ENCODE data around the gene ZNF485.
A peak's percentile ranks its signal among the peaks of the same experiment; 100 is the strongest.
"Not testable (repeated sequence)": the region's sequence is repeated elsewhere in the genome, so short reads cannot be mapped to it uniquely, and the experiment has no call there.

Gene ZNF485

DNA sequence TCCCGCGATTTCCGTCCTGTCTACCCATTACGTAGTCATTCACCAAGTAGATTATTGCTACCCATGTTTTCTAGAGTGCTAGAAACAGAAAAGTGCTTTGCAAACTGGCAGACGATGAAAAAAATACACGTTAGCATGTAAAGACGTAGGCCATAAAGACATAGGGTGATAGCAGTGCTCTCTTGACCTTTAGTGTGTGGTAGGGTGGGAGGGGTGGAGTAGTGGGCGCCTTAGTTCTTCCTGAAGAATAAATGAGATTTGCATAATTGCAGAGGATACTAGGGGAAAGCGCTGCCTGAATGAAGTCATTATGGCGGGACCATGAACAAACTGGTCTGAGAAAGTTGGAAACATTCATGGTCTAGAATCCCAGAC lies 948 bp downstream of the ZNF485 start:
- DNase-seq = no peak

DNA sequence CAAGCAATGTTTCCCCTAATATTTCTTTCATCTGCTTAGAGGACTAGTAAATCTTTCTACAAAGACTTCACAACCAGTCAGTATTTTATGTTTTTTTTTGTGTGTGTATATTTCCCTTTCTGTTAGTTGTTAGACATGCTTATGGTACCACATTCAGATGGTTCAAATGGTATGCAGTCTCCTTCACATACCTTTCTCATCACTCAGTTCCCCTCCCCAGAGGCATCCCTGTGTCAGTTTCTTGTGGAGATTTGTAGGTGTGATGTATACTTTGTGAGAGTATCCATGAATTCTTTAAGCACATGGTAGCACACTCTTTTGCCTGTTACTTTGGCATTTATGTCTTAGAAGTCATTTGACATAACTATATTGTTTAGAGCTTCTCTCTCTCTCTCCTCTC lies 4.4 kb downstream of the ZNF485 start:
- no peak for DNase-seq

DNA sequence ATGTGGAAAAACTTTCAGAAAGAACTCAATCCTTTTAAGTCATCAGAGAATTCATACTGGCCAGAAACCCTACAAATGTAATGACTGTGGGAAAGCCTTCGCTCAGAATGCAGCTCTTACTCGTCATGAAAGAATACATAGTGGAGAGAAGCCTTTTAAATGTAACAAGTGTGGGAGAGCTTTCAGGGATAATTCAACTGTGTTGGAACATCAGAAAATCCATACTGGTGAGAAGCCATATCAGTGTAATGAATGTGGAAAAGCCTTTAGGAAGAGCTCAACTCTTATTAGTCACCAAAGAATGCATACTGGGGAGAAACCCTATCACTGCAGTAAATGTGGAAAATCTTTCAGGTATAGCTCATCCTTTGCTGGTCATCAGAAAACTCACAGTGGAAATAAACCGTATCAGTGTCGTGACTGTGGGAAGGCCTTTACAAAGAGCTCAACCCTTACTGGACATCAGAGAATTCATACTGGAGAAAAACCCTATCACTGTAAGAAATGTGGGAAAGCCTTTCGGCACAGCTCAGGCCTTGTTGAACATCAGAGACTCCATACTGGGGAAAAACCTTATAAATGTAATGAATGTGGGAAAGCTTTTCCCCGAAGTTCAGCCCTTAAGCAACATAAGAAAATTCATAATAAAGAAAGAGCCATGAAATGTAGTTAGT lies 10.6 kb downstream of the ZNF485 start:
- no peak for DNase-seq

DNA sequence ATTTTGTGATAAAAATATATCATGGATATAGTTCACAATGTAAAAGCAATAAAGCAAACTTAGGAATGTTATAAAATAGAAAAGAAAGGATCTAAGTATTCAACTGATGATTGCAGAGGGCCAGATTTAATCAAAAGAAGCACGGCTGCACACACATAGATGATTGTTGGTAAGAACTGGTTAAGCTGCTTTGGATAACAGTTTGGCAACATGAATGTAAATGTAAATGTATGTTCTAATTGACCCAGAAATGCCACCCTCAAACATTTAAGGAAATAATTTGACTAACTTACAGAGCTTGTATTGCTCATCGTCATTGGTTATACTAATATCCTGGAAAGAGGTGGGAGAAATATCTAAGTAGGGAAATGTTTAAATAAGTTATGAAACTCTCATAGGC lies 13.1 kb downstream of the ZNF485 start:
- no peak for DNase-seq

GRCh38 chr10:43622038-43622437 lies 15.8 kb downstream of the ZNF485 start:
- no peak for DNase-seq

- no peak for DNase-seq
These were observed 17.1 kb downstream of the ZNF485 start for GRCh38 chr10:43623351-43623750.

GRCh38 chr10:43627942-43628341 lies 21.7 kb downstream of the ZNF485 start:
- no peak for DNase-seq

DNA sequence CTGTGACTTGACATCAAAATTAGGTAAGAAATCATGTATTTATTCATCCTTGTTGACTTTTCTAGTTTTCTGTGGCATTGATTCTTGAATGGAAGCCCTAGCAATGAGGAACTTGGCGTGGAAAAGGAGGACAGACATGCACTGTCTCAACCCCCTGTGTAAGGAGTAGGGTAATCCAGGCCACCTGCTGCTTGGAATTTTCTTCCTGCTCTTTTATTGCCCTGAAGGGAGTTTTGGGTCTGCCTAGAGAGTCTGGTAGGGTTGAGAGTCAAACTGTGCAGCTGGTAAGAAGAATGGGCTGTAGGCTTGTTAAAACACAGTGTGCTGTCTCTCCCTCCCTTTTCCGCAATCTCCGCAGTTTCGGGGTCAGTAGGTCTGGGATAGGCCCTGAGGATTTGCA lies 22.7 kb downstream of the ZNF485 start:
- DNase-seq = no peak

DNA sequence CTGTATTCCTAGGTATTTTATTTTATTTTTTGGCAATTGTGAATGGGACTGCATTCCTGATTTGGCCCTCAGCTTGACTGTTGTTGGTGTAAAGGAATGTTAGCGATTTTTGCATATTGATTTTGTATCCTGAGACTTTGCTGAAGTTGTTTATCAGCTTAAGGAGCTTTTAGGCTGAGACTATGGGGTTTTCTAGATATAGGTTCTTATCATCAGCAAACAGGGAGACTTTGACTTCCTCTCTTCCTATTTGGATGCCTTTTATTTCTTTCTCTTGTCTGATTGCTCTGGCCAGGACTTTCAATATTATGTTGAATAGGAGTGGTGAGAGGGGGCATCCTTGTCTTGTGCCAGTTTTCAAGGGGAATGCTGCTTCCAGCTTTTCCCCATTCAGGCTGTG lies 29.6 kb downstream of the ZNF485 start:
- not testable (repeated sequence) for DNase-seq

DNA sequence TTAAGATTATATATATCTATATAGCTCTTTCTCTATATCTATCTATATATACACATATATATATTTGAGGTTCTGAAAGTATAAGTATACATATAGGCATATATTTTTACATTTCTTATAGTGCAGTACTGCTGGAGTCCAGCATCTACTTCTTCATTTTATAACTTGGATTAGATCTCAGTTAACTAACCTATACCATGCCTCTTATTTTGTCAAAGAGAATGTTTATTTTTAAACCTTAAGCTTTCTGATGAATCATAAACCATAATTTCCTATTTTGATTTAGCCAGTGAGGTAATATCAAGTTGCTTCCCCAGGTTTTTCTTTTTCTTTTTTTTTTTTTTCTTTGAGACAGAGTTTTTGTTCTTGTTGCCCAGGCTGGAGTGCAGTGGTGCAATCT lies 34.4 kb downstream of the ZNF485 start:
- DNase-seq = no peak

- DNase-seq = no peak
These were observed 38.0 kb downstream of the ZNF485 start for GRCh38 chr10:43644252-43644651.

DNA sequence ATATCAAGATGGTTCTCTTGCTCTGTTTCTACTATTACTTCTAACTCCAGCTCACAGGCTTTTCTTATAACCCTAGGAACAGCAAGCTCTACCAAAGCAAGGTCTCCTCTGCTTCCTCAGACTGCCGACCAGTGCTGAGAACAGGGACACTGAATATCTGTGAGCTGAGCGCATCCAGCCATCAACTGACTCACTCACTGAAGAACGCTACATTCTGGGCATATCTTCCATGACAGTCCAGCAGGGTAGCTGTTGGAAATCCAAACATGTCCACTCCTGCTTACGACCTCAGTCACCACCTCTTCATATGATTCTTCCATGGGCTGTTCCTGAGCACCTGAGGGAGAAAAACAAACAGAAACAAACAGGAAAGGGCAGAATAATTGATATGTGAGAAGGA lies 39.6 kb downstream of the ZNF485 start:
- no peak for DNase-seq

- DNase-seq = no peak
These were observed 41.3 kb downstream of the ZNF485 start for GRCh38 chr10:43647576-43647975.

GRCh38 chr10:43648095-43648397 lies 41.8 kb downstream of the ZNF485 start:
- DNase-seq = no peak

GRCh38 chr10:43648398-43649184 lies 42.4 kb downstream of the ZNF485 start, which contains the start of gene ZNF32:
ZNF32 (minus strand) TSS chr10:43648881; CDS start chr10:43646133, 2,748 bp downstream.
- DNase-seq = peak; percentile 93

GRCh38 chr10:43649185-43649523 lies 42.9 kb downstream of the ZNF485 start:
- no peak for DNase-seq

DNA sequence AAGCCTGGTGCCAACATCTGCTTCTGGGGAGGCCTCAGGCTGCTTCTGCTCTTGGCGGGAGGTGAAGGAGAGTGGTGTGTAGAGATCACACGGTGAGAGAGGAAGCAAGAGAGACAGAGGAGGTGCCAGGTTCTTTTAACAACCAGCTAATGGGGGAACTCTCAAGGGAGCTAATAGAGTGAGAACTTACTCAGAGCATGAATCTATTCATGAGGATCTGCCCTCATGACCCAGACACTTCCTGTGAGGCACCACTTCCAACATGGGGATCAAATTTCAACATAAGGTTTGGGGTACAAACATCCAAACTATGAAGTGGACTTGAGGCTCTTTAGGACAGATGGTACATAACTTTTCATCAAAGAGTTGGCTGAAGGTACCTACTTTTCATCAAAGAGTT lies 47.5 kb downstream of the ZNF485 start:
- no peak for DNase-seq

GRCh38 chr10:43655311-43655710 lies 49.1 kb downstream of the ZNF485 start:
- no peak for DNase-seq

GRCh38 chr10:43658227-43658626 lies 52.0 kb downstream of the ZNF485 start:
- no peak for DNase-seq

GRCh38 chr10:43665054-43665453 lies 58.8 kb downstream of the ZNF485 start:
- no peak for DNase-seq

DNA sequence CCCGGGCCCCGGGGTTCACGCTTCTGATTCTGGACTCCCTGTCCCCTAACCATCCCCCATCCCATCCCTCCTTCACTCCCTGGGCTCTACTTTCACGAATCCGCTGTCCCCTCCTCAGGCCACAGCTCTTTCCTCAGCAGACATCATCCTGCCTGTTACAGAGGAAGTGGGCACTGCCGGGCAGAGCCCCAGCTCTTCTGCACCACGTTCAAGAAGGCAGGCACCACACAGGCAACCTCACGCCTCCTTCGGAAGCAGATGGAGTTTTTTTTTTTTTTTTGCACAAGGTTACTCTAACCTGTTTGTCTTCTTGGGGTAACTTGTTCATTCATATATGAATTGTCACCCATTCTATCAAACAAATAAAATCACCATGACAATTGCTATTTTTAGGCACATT lies 60.3 kb downstream of the ZNF485 start:
- no peak for DNase-seq

- DNase-seq = no peak
These were observed 61.1 kb downstream of the ZNF485 start for GRCh38 chr10:43667317-43667731.

Data from activated effector memory CD4-positive, alpha-beta T cell treated with anti-CD3 and anti-CD28 coated beads, Interleukin-2, amount 50 U/mL, for 16 hours (primary cell).